Measurements from ENCODE around the gene FREM3.

GRCh38 chr4:143692241-143692640, 8.2 kb downstream of the FREM3 start:
- no peak for TF ChIP-seq CTCF (IDR thresholded peaks at IDR 0.05)
- TF ChIP-seq POLR2A (IDR thresholded peaks at IDR 0.05) = no peak

All from lower leg skin (tissue), 3 donors.